ENCODE data around the gene ELL2.

GRCh38 chr5:95868136-95868535 lies 93.5 kb downstream of the ELL2 start:
- TF ChIP-seq, protein P1, sequence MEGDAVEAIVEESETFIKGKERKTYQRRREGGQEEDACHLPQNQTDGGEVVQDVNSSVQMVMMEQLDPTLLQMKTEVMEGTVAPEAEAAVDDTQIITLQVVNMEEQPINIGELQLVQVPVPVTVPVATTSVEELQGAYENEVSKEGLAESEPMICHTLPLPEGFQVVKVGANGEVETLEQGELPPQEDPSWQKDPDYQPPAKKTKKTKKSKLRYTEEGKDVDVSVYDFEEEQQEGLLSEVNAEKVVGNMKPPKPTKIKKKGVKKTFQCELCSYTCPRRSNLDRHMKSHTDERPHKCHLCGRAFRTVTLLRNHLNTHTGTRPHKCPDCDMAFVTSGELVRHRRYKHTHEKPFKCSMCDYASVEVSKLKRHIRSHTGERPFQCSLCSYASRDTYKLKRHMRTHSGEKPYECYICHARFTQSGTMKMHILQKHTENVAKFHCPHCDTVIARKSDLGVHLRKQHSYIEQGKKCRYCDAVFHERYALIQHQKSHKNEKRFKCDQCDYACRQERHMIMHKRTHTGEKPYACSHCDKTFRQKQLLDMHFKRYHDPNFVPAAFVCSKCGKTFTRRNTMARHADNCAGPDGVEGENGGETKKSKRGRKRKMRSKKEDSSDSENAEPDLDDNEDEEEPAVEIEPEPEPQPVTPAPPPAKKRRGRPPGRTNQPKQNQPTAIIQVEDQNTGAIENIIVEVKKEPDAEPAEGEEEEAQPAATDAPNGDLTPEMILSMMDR (IDR thresholded peaks at IDR 0.05), result no peak
- TF ChIP-seq, protein P2, sequence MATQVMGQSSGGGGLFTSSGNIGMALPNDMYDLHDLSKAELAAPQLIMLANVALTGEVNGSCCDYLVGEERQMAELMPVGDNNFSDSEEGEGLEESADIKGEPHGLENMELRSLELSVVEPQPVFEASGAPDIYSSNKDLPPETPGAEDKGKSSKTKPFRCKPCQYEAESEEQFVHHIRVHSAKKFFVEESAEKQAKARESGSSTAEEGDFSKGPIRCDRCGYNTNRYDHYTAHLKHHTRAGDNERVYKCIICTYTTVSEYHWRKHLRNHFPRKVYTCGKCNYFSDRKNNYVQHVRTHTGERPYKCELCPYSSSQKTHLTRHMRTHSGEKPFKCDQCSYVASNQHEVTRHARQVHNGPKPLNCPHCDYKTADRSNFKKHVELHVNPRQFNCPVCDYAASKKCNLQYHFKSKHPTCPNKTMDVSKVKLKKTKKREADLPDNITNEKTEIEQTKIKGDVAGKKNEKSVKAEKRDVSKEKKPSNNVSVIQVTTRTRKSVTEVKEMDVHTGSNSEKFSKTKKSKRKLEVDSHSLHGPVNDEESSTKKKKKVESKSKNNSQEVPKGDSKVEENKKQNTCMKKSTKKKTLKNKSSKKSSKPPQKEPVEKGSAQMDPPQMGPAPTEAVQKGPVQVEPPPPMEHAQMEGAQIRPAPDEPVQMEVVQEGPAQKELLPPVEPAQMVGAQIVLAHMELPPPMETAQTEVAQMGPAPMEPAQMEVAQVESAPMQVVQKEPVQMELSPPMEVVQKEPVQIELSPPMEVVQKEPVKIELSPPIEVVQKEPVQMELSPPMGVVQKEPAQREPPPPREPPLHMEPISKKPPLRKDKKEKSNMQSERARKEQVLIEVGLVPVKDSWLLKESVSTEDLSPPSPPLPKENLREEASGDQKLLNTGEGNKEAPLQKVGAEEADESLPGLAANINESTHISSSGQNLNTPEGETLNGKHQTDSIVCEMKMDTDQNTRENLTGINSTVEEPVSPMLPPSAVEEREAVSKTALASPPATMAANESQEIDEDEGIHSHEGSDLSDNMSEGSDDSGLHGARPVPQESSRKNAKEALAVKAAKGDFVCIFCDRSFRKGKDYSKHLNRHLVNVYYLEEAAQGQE (IDR thresholded peaks at IDR 0.05; ENCODE audit: low read depth, low read length), result no peak
- TF ChIP-seq RFX5 (IDR thresholded peaks at IDR 0.05; ENCODE audit: low read length) (no peak), ELF1 (IDR thresholded peaks at IDR 0.05) (no peak), MAX (IDR thresholded peaks at IDR 0.05; ENCODE audit: low read depth) (no peak), EP300 (IDR thresholded peaks at IDR 0.05; ENCODE audit: borderline replicate concordance in 1 of 2, low read depth in 1 of 2, low read length in 1 of 2) (no peak), NFIC (IDR thresholded peaks at IDR 0.05; ENCODE audit: borderline replicate concordance) (no peak)

Data from SK-N-SH (cell line).